B cell (primary cell): ENCODE results near the gene GNGT2. TPM values are rescaled to one million over a fixed set of nuclear protein-coding genes. Genes with fewer than 3 reads are reported as not detected.

ENCODE experiments used
- ATAC-seq: fragments of 200-7000 bp; cut with Tn5 transposase; one replicate; pipeline ENCODE4 v1.10.0; 2021; ENCODE audit warnings: low read depth, mild to moderate bottlenecking, moderate number of reproducible peaks, moderate library complexity
- CTCF ChIA-PET: fragments of 350-600 bp; sonication (Branson Sonifier 250); formaldehyde crosslinking; loops from one replicate; lab custom pipeline; 2021; ENCODE audit warnings: antibody characterized with exemption, inconsistent platforms; lab: Charles Lee
- POLR2A ChIA-PET: fragments of 350-600 bp; sonication (Branson Sonifier 250); formaldehyde crosslinking; loops from one replicate; lab custom pipeline; 2021; ENCODE audit warnings: antibody characterized with exemption; lab: Charles Lee
- DNase-seq: peaks from one replicate; pipeline ENCODE4 v3.0.0; 2013
- H2AFZ ChIP-seq: 2 replicates; pipeline ENCODE4 v1.6.1; 2012; ENCODE audit warnings: mild to moderate bottlenecking, low read depth, low read length; ENCODE audit not compliant: insufficient read depth, poor library complexity, severe bottlenecking
- H3K27ac ChIP-seq, 2 donors: 1 replicate in 1 of 2; 2 replicates in 1 of 2; pipeline ENCODE4 v1.5.1; 2012 to 2013; ENCODE audit warnings: low read length in 2 of 2, mild to moderate bottlenecking in 2 of 2, moderate library complexity in 1 of 2
- H3K27me3 ChIP-seq, 4 experiments: fragments of 200-600 bp in 1 of 4; sonication (generic) in 1 of 4; replicated peaks in 1 of 4; 1 replicate in 2 of 4; 2 replicates in 2 of 4; pipeline versions ENCODE4 v1.6.1 to v1.7.0; 2013 to 2016; ENCODE audit warnings: low read length in 3 of 4, mild to moderate bottlenecking in 2 of 4, mixed read lengths in 1 of 4, moderate library complexity in 1 of 4; ENCODE audit not compliant: insufficient read depth in 4 of 4, control insufficient read depth in 3 of 4; ENCODE audit errors: control extremely low read depth in 1 of 4
- H3K36me3 ChIP-seq, 2 experiments: replicated peaks in 1 of 2; 1 replicate in 1 of 2; 2 replicates in 1 of 2; pipeline versions ENCODE4 v1.6.1 to v1.7.1; 2013; ENCODE audit warnings: low read length in 1 of 2; ENCODE audit not compliant: insufficient read depth in 2 of 2, control insufficient read depth in 1 of 2; ENCODE audit errors: control extremely low read depth in 1 of 2, extremely low read depth in 1 of 2
- H3K4me1 ChIP-seq, 2 donors: fragments of 200-600 bp in 1 of 2; sonication (generic) in 1 of 2; 1 replicate in 1 of 2; 2 replicates in 1 of 2; pipeline versions ENCODE4 v1.5.1 to v1.6.1; 2013 to 2017; ENCODE audit warnings: low read length in 2 of 2; ENCODE audit not compliant: control insufficient read depth in 2 of 2, insufficient read depth in 2 of 2
- H3K4me2 ChIP-seq: replicated peaks from 2 replicates; pipeline ENCODE3; 2012; ENCODE audit warnings: mild to moderate bottlenecking, low read depth, low read length; ENCODE audit not compliant: poor library complexity, severe bottlenecking
- H3K4me3 ChIP-seq, 5 experiments: fragments of 200-600 bp in 1 of 5; sonication (generic) in 1 of 5; 1 replicate in 3 of 5; 2 replicates in 2 of 5; pipeline versions ENCODE4 v1.5.1 to v1.7.0; 2011 to 2016; ENCODE audit warnings: low read length in 4 of 5, mild to moderate bottlenecking in 4 of 5, low read depth in 2 of 5, control low read depth in 1 of 5, moderate library complexity in 1 of 5; ENCODE audit not compliant: insufficient read depth in 1 of 5; ENCODE audit errors: control extremely low read depth in 1 of 5, extremely low read depth in 1 of 5
- H3K79me2 ChIP-seq: fragments of 200-600 bp; sonication (generic); one replicate; pipeline ENCODE4 v1.6.0; 2016; ENCODE audit warnings: low read length; ENCODE audit not compliant: control insufficient read depth, insufficient read depth
- H3K9ac ChIP-seq: fragments of 200-600 bp; sonication (generic); 2 replicates; pipeline ENCODE4 v1.6.1; 2017; ENCODE audit warnings: mild to moderate bottlenecking, low read length, moderate library complexity
- H3K9me3 ChIP-seq, 3 donors: one replicate each; pipeline versions ENCODE4 v1.6.1 to v1.7.1; 2013; ENCODE audit warnings: low read length in 2 of 3; ENCODE audit not compliant: control insufficient read depth in 2 of 3, insufficient read depth in 1 of 3; ENCODE audit errors: control extremely low read depth in 1 of 3
- H4K20me1 ChIP-seq: 2 replicates; pipeline ENCODE4 v1.6.0; 2012; ENCODE audit warnings: mild to moderate bottlenecking, low read length; ENCODE audit not compliant: insufficient read depth, control insufficient read depth, poor library complexity, severe bottlenecking
- H3K27ac Mint-ChIP-seq: one replicate; pipeline ENCODE4 v1.8.0; 2021; ENCODE audit warnings: mixed read lengths
- H3K27me3 Mint-ChIP-seq: one replicate; pipeline ENCODE4 v1.8.0; 2021; ENCODE audit warnings: mixed read lengths
- H3K4me1 Mint-ChIP-seq: one replicate; pipeline ENCODE4 v1.8.0; 2021; ENCODE audit warnings: mixed read lengths
- H3K4me3 Mint-ChIP-seq: one replicate; pipeline ENCODE4 v1.8.0; 2021; ENCODE audit warnings: mixed read lengths
- H3K9me3 Mint-ChIP-seq: one replicate; pipeline ENCODE4 v1.8.0; 2022; ENCODE audit warnings: mixed read lengths; ENCODE audit not compliant: insufficient read depth
- CTCF ChIP-seq: fragments of 200-600 bp; IDR thresholded peaks from one replicate; pipeline ENCODE4 v1.8.0; 2022; ENCODE audit warnings: antibody characterized with exemption, mild to moderate bottlenecking
- EZH2 ChIP-seq: IDR thresholded peaks from 2 replicates; pipeline ENCODE4 v1.6.1; 2012; ENCODE audit warnings: borderline replicate concordance, low read depth, mild to moderate bottlenecking, moderate library complexity, low read length; ENCODE audit not compliant: insufficient read depth, poor library complexity, severe bottlenecking
- WGBS: methylation state at CpG from one replicate; pipeline ENCODE4 v1.1.5; 2013; ENCODE audit warnings: missing lambda C conversion rate; ENCODE audit not compliant: insufficient coverage; 5-methylcytosine and 5-hydroxymethylcytosine counted together
- intact Hi-C: fragments of 100-400 bp; cut with micrococcal nuclease; formaldehyde crosslinking; loops from one replicate; pipeline ENCODE4 v1.10.0; 2022
- polyA plus RNA-seq: library from polyadenylated mRNA; depleted of rRNA; stranded (reverse); fragments of >200 nt; gene quantifications from 2 replicates; pipeline ENCODE4 v1.2.3, GENCODE V29; 2012
- total RNA-seq, 2 donors: library from RNA; stranded (reverse); fragments of 120-200 nt in 1 of 2; gene quantifications; 1 replicate in 1 of 2; 2 replicates in 1 of 2; pipeline versions ENCODE4 v1.2.3 to v1.2.4, GENCODE V29; 2013 to 2022

The GNGT2 gene
- total and polyA plus RNA-seq, 2 donors (not counting 1 experiment from before 2014, with no cell fraction given): 5.1 to 11.1 TPM

GRCh38 chr17:49252148-49252695 is 41.8 kb upstream of the GNGT2 start:
- no peak overlapping the region for H3K4me3 Mint-ChIP-seq
- POLR2A ChIA-PET: no interaction called here

More at GRCh38 chr17:49252148-49252695, 41.8 kb upstream of the GNGT2 start:
- no peak for ATAC-seq
- H3K4me2 ChIP-seq: no peak overlapping the region
- H3K79me2 ChIP-seq: no peaks in the 10 kb centered on the region
- H3K9ac ChIP-seq: no peak overlapping the region
- H3K4me3 ChIP-seq: no peak overlapping the region
- CTCF ChIA-PET: no interaction called here
- H3K27me3 Mint-ChIP-seq: peaks cover 20% of the 10 kb centered on the region
- no peaks in the 10 kb centered on the region for H3K36me3 ChIP-seq
- no peak overlapping the region for H3K27ac ChIP-seq
- no peaks in the 10 kb centered on the region for H3K4me1 ChIP-seq
- 97% methylated on average over 5 of the region's 6 CpGs for WGBS
- TF ChIP-seq EZH2 (no peak), CTCF (no peak)
- intact Hi-C loops: no loop called here
- H3K9me3 Mint-ChIP-seq: no peaks in the 10 kb centered on the region
- DNase-seq: no peak
- H3K27me3 ChIP-seq: peaks cover 0 to 3% (median 0%) of the 10 kb centered on the region in 4 experiments
- peaks cover 6% of the 10 kb centered on the region for H3K4me1 Mint-ChIP-seq
- H3K27ac Mint-ChIP-seq: no peak overlapping the region
- no peaks in the 10 kb centered on the region for H4K20me1 ChIP-seq
- H3K9me3 ChIP-seq: no peaks in the 10 kb centered on the region
- H2AFZ ChIP-seq: no peak overlapping the region
